WERI-Rb-1 (cell line): Measurements from ENCODE around the gene GDPD5.

ENCODE experiments used
- DNase-seq: peaks from one replicate; pipeline ENCODE4 v3.0.0-alpha.2; 2020
- H3K27ac ChIP-seq: fragments of 250-450 bp; sonication (Bioruptor Pico); 2 replicates; pipeline ENCODE4 v1.5.1; 2020; ENCODE audit warnings: mild to moderate bottlenecking, moderate library complexity
- H3K27me3 ChIP-seq: fragments of 250-450 bp; sonication (Bioruptor Pico); 2 replicates; pipeline ENCODE4 v1.5.1; 2021; ENCODE audit warnings: mild to moderate bottlenecking, low read depth, moderate library complexity; ENCODE audit not compliant: insufficient read depth, severe bottlenecking
- H3K36me3 ChIP-seq: fragments of 250-450 bp; sonication (Bioruptor Pico); 2 replicates; pipeline ENCODE4 v1.5.1; 2020; ENCODE audit warnings: mild to moderate bottlenecking, moderate library complexity
- H3K4me3 ChIP-seq: 2 replicates; pipeline ENCODE4 v1.5.1; 2011; ENCODE audit warnings: low read depth, mild to moderate bottlenecking, control low read depth, low read length
- H3K9me3 ChIP-seq: fragments of 250-450 bp; sonication (Bioruptor Pico); 2 replicates; pipeline ENCODE4 v1.5.1; 2021; ENCODE audit warnings: mild to moderate bottlenecking, moderate library complexity; ENCODE audit not compliant: severe bottlenecking
- CTCF ChIP-seq: IDR thresholded peaks from 2 replicates; pipeline ENCODE4 v1.5.1; 2011; ENCODE audit warnings: low read depth, mild to moderate bottlenecking, control low read depth, inconsistent platforms, low read length

Gene GDPD5

GRCh38 chr11:75554258-75555022, 28.7 kb upstream of the GDPD5 start:
- DNase-seq, result no peak
- Histone ChIP-seq H3K27ac (no peak overlapping the region), H3K4me3 (no peak overlapping the region)

GRCh38 chr11:75553889-75554257, 28.1 kb upstream of the GDPD5 start:
- no peak for TF ChIP-seq CTCF
- Histone ChIP-seq H3K4me3 (no peak overlapping the region), H3K27me3 (no peaks in the 10 kb centered on the region), H3K27ac (no peak overlapping the region), H3K36me3 (no peaks in the 10 kb centered on the region), H3K9me3 (peaks cover 2% of the 10 kb centered on the region)
- DNase-seq, result no peak

More at GRCh38 chr11:75554258-75555022, 28.7 kb upstream of the GDPD5 start:
- TF ChIP-seq CTCF, result no peak
- Histone ChIP-seq H3K27me3 (no peaks in the 10 kb centered on the region), H3K36me3 (no peaks in the 10 kb centered on the region), H3K9me3 (no peaks in the 10 kb centered on the region)

- Histone ChIP-seq H3K36me3 (no peaks in the 10 kb centered on the region), H3K27ac (no peak overlapping the region), H3K4me3 (no peak overlapping the region), H3K27me3 (no peaks in the 10 kb centered on the region), H3K9me3 (peaks cover 2% of the 10 kb centered on the region)
- no peak for TF ChIP-seq CTCF
- no peak for DNase-seq
Observed at GRCh38 chr11:75553182-75553581, 27.4 kb upstream of the GDPD5 start.

- no peak for TF ChIP-seq CTCF
- Histone ChIP-seq H3K9me3 (peaks cover 2% of the 10 kb centered on the region), H3K27me3 (no peaks in the 10 kb centered on the region), H3K4me3 (no peak overlapping the region), H3K36me3 (no peaks in the 10 kb centered on the region), H3K27ac (no peak overlapping the region)
- DNase-seq, result no peak
Observed at GRCh38 chr11:75549370-75549958, 23.7 kb upstream of the GDPD5 start.

GRCh38 chr11:75548595-75549272, 23.0 kb upstream of the GDPD5 start:
- H3K27ac ChIP-seq, result no peak overlapping the region
- peaks cover 2% of the 10 kb centered on the region for H3K9me3 ChIP-seq
- no peaks in the 10 kb centered on the region for H3K27me3 ChIP-seq
- TF ChIP-seq CTCF, result no peak
- no peak overlapping the region for H3K4me3 ChIP-seq
- DNase-seq, result no peak
- H3K36me3 ChIP-seq, result no peaks in the 10 kb centered on the region
